Testis (tissue), 3 donors: ENCODE data around the gene ECEL1. TPM values are rescaled to one million over a fixed set of nuclear protein-coding genes. Genes with fewer than 3 reads are reported as not detected.

Source experiments
- DNase-seq: peaks from one replicate; pipeline ENCODE4 v3.0.0-alpha.2; 2019
- H3K27ac ChIP-seq, 2 donors: fragments of 200-600 bp; sonication (generic); one replicate each; pipeline ENCODE4 v1.5.1; 2019
- H3K27me3 ChIP-seq: fragments of 200-600 bp; sonication (generic); one replicate; pipeline ENCODE4 v1.5.1; 2019
- H3K36me3 ChIP-seq: fragments of 200-600 bp; sonication (generic); one replicate; pipeline ENCODE4 v1.5.1; 2017; ENCODE audit warnings: low read depth; ENCODE audit errors: missing control alignments
- H3K4me1 ChIP-seq: fragments of 200-600 bp; sonication (generic); one replicate; pipeline ENCODE4 v1.5.1; 2019
- H3K4me3 ChIP-seq, 2 donors: fragments of 200-600 bp; sonication (generic); one replicate each; pipeline ENCODE4 v1.5.1; 2017 to 2019
- H3K9me3 ChIP-seq: fragments of 200-600 bp; sonication (generic); one replicate; pipeline ENCODE4 v1.5.1; 2017
- POLR2A ChIP-seq: fragments of 450-650 bp; IDR thresholded peaks from one replicate; pipeline ENCODE4 v1.6.1; 2017; ENCODE audit warnings: antibody characterized with exemption, mild to moderate bottlenecking, moderate library complexity
- WGBS, 2 donors: methylation state at CpG; one replicate each; pipeline ENCODE4 v1.1.5; 2018; 5-methylcytosine and 5-hydroxymethylcytosine counted together
- intact Hi-C: fragments of 100-400 bp; cut with DNase I; formaldehyde crosslinking; loops from one replicate; pipeline ENCODE4 v1.15.1; 2023; ENCODE audit warnings: low total_unique reads
- polyA plus RNA-seq: library from polyadenylated mRNA; stranded (reverse); fragments of 350-450 nt; fragmentation: Illumina TruSeq; extraction: RNeasy Lipid Tissue Mini Kit (QIAGEN cat#74804); gene quantifications from one replicate; pipeline ENCODE4 v1.2.3, GENCODE V29; 2014; ENCODE audit warnings: low read depth, low replicate concordance; ENCODE audit not compliant: insufficient read depth
- total RNA-seq, 2 donors: library from RNA; depleted of rRNA; stranded (reverse); fragments of >200 nt; gene quantifications; one replicate each; pipeline ENCODE4 v1.2.3, GENCODE V29; 2016
- TF ChIP-seq, protein P1 (sequence below), 3 experiments: fragments of 450-650 bp in 2 of 3; fragments of 200-600 bp in 1 of 3; sonication (generic) in 1 of 3; IDR thresholded peaks; one replicate each; pipeline ENCODE4 v1.5.1; 2016 to 2019; ENCODE audit warnings: antibody characterized with exemption in 3 of 3, mild to moderate bottlenecking in 2 of 3, moderate library complexity in 1 of 3

ECEL1 gene
- total and polyA plus RNA-seq, 3 donors from 2014 or later: 2.7 to 8.7 (median 4.3) TPM

DNA sequence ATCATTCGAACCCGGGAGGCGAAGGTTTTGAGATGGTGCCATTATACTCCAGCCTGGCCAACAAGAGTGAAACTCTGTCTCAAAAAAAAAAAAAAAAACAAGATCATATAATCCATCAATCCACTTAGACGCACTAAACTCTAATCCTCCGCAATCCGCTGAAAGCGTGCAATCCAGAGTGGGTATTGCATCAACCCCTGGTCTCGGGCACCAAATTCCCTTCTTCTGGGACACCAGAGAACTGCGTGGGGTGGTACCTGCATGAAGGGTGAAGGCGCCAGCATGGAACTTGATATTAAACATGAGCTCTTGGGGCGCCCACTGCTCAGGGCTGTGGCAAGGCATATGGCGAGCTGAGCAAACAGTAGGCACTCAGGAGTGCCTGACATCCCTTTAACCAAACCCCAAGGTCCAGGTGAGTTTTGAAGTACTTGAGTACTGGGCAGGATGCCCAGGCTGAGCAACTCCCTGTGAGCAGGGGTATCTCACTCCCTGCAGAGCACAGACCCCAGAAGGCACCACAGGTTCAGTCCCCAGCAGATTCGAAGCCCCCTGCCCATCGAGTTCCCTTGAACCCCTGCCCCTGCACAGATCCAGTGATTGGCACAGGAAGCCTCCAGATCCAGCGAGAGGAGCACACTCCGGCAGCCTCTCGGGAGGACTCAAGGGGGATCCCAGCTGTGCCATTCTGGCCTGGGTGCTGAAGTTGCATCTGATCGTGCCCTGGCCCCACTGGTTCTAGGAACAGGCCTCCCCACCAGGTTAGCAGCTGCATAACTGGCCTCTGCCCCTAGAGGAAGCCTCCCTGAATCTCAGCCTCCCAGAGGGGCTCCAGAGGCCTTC, 23.7 kb downstream of the ECEL1 start:
- Histone ChIP-seq H3K36me3 (no peaks in the 10 kb centered on the region), H3K27ac (no peak overlapping the region), H3K9me3 (no peaks in the 10 kb centered on the region), H3K4me1 (no peaks in the 10 kb centered on the region), H3K27me3 (no peaks in the 10 kb centered on the region), H3K4me3 (no peak overlapping the region)
- 94 to 97% methylated on average over 10 to 18 of the region's 18 CpGs for WGBS, 2 donors
- no peak for DNase-seq
- TF ChIP-seq, protein P1, sequence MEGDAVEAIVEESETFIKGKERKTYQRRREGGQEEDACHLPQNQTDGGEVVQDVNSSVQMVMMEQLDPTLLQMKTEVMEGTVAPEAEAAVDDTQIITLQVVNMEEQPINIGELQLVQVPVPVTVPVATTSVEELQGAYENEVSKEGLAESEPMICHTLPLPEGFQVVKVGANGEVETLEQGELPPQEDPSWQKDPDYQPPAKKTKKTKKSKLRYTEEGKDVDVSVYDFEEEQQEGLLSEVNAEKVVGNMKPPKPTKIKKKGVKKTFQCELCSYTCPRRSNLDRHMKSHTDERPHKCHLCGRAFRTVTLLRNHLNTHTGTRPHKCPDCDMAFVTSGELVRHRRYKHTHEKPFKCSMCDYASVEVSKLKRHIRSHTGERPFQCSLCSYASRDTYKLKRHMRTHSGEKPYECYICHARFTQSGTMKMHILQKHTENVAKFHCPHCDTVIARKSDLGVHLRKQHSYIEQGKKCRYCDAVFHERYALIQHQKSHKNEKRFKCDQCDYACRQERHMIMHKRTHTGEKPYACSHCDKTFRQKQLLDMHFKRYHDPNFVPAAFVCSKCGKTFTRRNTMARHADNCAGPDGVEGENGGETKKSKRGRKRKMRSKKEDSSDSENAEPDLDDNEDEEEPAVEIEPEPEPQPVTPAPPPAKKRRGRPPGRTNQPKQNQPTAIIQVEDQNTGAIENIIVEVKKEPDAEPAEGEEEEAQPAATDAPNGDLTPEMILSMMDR (IDR thresholded peaks at IDR 0.05): no peak
- TF ChIP-seq POLR2A: no peak
- intact Hi-C loops: no loop called here

GRCh38 chr2:232460171-232460570, 27.5 kb downstream of the ECEL1 start:
- H3K4me3 ChIP-seq: no peak overlapping the region
- intact Hi-C loops: no loop called here
- no peaks in the 10 kb centered on the region for H3K36me3 ChIP-seq
- TF ChIP-seq POLR2A: no peak
- TF ChIP-seq, protein P1 (IDR thresholded peaks at IDR 0.05): no peak
- 89% methylated on average over 2 of the region's 2 CpGs for WGBS, 2 donors
- no peaks in the 10 kb centered on the region for H3K4me1 ChIP-seq
- no peak for DNase-seq
- H3K27me3 ChIP-seq: no peaks in the 10 kb centered on the region
- no peak overlapping the region for H3K27ac ChIP-seq
- no peaks in the 10 kb centered on the region for H3K9me3 ChIP-seq

DNA sequence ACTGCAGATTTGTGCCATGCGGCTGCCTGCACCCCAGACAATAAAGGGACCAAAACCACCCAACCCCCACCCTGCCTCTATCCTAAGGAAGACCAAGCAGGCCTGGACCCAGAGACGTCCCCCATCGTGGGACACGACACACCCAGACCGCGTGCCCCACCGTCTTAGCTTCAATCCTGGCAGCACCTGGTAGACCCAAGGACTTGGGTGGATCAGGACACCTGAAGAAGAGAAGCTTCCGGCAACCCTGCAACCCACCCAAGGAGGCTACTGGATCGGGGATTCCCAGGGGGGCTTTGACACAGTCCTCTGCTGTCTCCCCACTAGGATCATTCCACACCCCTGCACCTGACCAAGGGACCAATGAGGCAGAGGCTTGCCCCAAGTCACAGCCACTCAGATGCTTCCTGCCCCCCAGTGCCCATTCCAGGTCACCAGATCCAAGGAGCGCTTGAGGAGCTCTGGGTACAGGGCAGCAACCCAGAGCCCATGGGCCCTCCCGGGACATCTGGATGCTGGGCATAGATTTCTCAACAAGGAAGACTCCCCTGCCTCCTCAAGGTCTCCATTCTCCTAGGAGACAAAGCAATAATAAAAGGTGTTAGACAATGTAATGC, 28.1 kb downstream of the ECEL1 start:
- intact Hi-C loops: no loop called here
- no peak for TF ChIP-seq POLR2A
- TF ChIP-seq, protein P1 (IDR thresholded peaks at IDR 0.05): no peak
- Histone ChIP-seq H3K9me3 (no peaks in the 10 kb centered on the region), H3K4me3 (no peak overlapping the region), H3K27ac (no peak overlapping the region), H3K4me1 (no peaks in the 10 kb centered on the region), H3K27me3 (no peaks in the 10 kb centered on the region), H3K36me3 (no peaks in the 10 kb centered on the region)
- DNase-seq: no peak
- 79 to 84% methylated on average over 9 to 11 of the region's 11 CpGs for WGBS, 2 donors

- intact Hi-C loops: no loop called here
- 48 to 58% methylated on average over 36 to 46 of the region's 56 CpGs for WGBS, 2 donors
- DNase-seq: no peak
These were observed 28.8 kb downstream of the ECEL1 start for GRCh38 chr2:232458661-232459418.

More at GRCh38 chr2:232458661-232459418, 28.8 kb downstream of the ECEL1 start:
- H3K36me3 ChIP-seq: no peaks in the 10 kb centered on the region
- H3K27me3 ChIP-seq: no peaks in the 10 kb centered on the region
- H3K9me3 ChIP-seq: no peaks in the 10 kb centered on the region
- H3K4me3 ChIP-seq: no peak overlapping the region
- no peak for TF ChIP-seq POLR2A
- TF ChIP-seq, protein P1 (IDR thresholded peaks at IDR 0.05): no peak
- no peak overlapping the region for H3K27ac ChIP-seq
- no peaks in the 10 kb centered on the region for H3K4me1 ChIP-seq
